ENCODE results near the gene OSCAR.
"Not testable (repeated sequence)": the region's sequence is repeated elsewhere in the genome, so short reads cannot be mapped to it uniquely, and the experiment has no call there.

The OSCAR gene

DNA sequence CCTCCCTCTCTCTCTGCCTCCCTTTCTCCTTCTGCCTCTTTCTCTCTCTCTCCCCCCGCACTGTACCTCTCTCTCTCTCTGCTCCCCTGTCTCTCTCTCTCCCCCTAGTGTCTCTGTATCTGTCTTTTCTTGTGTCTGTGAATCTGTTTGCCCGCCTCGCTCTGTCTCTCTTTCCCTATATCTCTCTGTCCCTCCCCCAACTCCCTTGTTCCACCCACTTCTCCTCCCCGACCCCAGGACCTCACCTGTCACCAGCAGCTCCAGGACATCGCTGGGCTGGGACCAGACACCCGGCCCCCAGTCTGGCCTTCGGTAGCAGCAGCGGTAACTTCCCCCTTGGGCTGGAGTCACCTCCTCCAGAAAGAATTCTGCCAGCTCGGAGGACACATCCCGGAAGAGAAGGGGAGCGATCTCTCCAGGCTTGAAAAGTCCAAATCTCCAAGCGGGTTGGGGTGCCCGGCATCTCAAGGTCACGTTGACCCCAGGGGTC lies 3.9 kb downstream of the OSCAR start:
- Histone ChIP-seq H3K27me3 (ENCODE audit: insufficient read depth, low read length) (peaks cover 22% of the 10 kb centered on the region), H3K9me3 (ENCODE audit: low read length) (peaks cover 3% of the 10 kb centered on the region), H3K36me3 (ENCODE audit: insufficient read depth, low read length) (no peaks in the 10 kb centered on the region), H3K4me3 (ENCODE audit: low read length) (no peak overlapping the region), H3K4me1 (ENCODE audit: insufficient read depth, low read length) (peaks cover 3% of the 10 kb centered on the region), H2AFZ (ENCODE audit: low read depth, low read length) (no peak overlapping the region)

GRCh38 chr19:54095859-54096616 lies 4.6 kb downstream of the OSCAR start:
- H3K36me3 ChIP-seq (ENCODE audit: insufficient read depth, low read length); H3K4me1 ChIP-seq (ENCODE audit: insufficient read depth, low read length); H3K9me3 ChIP-seq (ENCODE audit: low read length): not testable (repeated sequence)
- Histone ChIP-seq H3K4me3 (ENCODE audit: low read length) (peak overlapping the region; percentile 28), H3K27me3 (ENCODE audit: insufficient read depth, low read length) (peaks cover 22% of the 10 kb centered on the region), H2AFZ (ENCODE audit: low read depth, low read length) (peak overlapping the region; percentile 76)

GRCh38 chr19:54095136-54095858 lies 5.3 kb downstream of the OSCAR start:
- Histone ChIP-seq H3K36me3 (ENCODE audit: insufficient read depth, low read length) (no peaks in the 10 kb centered on the region), H2AFZ (ENCODE audit: low read depth, low read length) (peak overlapping the region; percentile 76), H3K27me3 (ENCODE audit: insufficient read depth, low read length) (peaks cover 18% of the 10 kb centered on the region), H3K9me3 (ENCODE audit: low read length) (peaks cover 3% of the 10 kb centered on the region), H3K4me3 (ENCODE audit: low read length) (peak overlapping the region; percentile 28), H3K4me1 (ENCODE audit: insufficient read depth, low read length) (peaks cover 3% of the 10 kb centered on the region)

DNA sequence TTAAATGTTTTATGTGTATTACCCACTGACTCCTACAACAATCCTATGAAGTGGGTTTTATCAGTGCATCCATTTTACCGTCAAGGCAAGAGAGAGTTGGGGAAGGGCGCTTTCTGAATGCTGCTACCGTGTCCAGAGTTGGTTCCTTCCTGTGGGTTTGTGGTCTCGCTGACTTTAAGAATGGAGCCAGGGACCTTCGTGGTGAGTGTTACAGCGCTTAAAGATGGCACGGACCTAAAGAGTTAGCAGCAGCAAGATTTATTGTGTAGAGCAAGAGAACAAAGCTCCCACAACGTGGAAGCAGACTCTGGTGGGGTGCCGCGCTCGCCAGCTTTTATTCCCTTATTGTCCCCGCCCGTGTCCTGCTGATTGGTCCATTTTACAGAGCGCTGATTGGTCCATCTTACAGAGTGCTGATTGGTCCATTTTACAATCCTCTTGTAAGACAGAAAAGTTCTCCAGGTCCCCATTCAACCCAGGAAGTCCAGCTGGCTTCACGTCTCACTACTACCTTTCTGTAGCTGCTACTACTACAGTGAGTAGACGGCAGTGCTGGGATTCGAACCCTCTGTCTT lies 6.1 kb downstream of the OSCAR start:
- H3K4me3 ChIP-seq (ENCODE audit: low read length): no peak overlapping the region
- H3K9me3 ChIP-seq (ENCODE audit: low read length): peaks cover 3% of the 10 kb centered on the region
- peaks cover 18% of the 10 kb centered on the region for H3K27me3 ChIP-seq (ENCODE audit: insufficient read depth, low read length)
- H3K36me3 ChIP-seq (ENCODE audit: insufficient read depth, low read length): no peaks in the 10 kb centered on the region
- peaks cover 3% of the 10 kb centered on the region for H3K4me1 ChIP-seq (ENCODE audit: insufficient read depth, low read length)
- no peak overlapping the region for H2AFZ ChIP-seq (ENCODE audit: low read depth, low read length)

DNA sequence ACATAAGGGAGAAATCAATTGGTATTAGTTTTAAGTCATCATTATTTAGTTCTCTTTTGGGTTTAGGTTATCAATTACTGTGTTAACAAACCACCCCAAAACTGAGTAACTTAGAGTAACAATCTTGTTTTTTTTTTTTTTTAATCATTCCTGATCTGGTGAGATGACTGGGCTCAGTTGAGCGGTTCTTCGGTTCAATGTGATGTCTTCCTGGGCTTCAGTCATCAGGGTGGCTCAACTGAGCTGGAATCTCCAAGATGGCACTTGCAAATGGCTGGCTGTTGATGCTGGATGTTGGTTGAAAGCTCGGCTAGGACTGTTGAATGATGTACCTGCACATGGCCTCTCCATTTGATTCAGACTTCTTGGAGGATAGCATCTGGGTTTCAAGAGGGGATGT lies 16.2 kb downstream of the OSCAR start:
- Histone ChIP-seq H2AFZ (ENCODE audit: low read depth, low read length) (no peak overlapping the region), H3K4me1 (ENCODE audit: insufficient read depth, low read length) (no peaks in the 10 kb centered on the region), H3K4me3 (ENCODE audit: low read length) (no peak overlapping the region), H3K9me3 (ENCODE audit: low read length) (no peaks in the 10 kb centered on the region), H3K27me3 (ENCODE audit: insufficient read depth, low read length) (no peaks in the 10 kb centered on the region), H3K36me3 (ENCODE audit: insufficient read depth, low read length) (no peaks in the 10 kb centered on the region)

GRCh38 chr19:54081032-54081431 lies 19.6 kb downstream of the OSCAR start, which contains the start of gene TARM1:
TSS of gene TARM1 (minus strand) at chr19:54081365. CDS start at chr19:54081340, 25 bp downstream.
- Histone ChIP-seq H3K36me3 (ENCODE audit: insufficient read depth, low read length) (no peaks in the 10 kb centered on the region), H3K4me1 (ENCODE audit: insufficient read depth, low read length) (no peaks in the 10 kb centered on the region), H3K27me3 (ENCODE audit: insufficient read depth, low read length) (no peaks in the 10 kb centered on the region), H3K4me3 (ENCODE audit: low read length) (no peak within 1 kb of the TSS), H3K9me3 (ENCODE audit: low read length) (no peaks in the 10 kb centered on the region), H2AFZ (ENCODE audit: low read depth, low read length) (no peak within 1 kb of the TSS)

- no peaks in the 10 kb centered on the region for H3K4me1 ChIP-seq (ENCODE audit: insufficient read depth, low read length)
- no peaks in the 10 kb centered on the region for H3K36me3 ChIP-seq (ENCODE audit: insufficient read depth, low read length)
- H3K27me3 ChIP-seq (ENCODE audit: insufficient read depth, low read length): no peaks in the 10 kb centered on the region
- no peak overlapping the region for H2AFZ ChIP-seq (ENCODE audit: low read depth, low read length)
- H3K9me3 ChIP-seq (ENCODE audit: low read length): no peaks in the 10 kb centered on the region
- H3K4me3 ChIP-seq (ENCODE audit: low read length): no peak overlapping the region
Observed at GRCh38 chr19:54077334-54077733, 23.3 kb downstream of the OSCAR start.

- Histone ChIP-seq H3K27me3 (ENCODE audit: insufficient read depth, low read length) (no peaks in the 10 kb centered on the region), H3K9me3 (ENCODE audit: low read length) (no peaks in the 10 kb centered on the region), H2AFZ (ENCODE audit: low read depth, low read length) (no peak overlapping the region), H3K4me1 (ENCODE audit: insufficient read depth, low read length) (no peaks in the 10 kb centered on the region), H3K4me3 (ENCODE audit: low read length) (no peak overlapping the region), H3K36me3 (ENCODE audit: insufficient read depth, low read length) (no peaks in the 10 kb centered on the region)
Observed at GRCh38 chr19:54074851-54075250, 25.8 kb downstream of the OSCAR start.

DNA sequence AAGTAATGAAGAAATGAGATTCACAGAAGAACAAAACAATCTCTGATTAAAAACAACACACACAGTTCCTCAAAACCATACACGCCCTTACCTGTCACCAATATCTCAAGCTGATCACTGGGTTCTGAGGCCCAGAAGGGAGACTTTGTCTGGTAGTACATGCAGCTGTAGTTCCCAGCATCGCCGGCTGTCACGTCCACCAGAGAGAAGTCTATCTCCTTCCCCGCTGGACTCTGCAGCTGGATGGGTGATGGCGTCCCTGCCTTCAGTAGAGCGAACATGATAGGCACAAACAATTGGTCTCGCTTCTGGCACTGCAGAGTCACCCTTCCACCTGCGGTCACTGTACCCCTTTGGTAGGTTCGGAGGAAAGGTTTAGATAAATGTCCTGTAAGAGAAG lies 26.8 kb downstream of the OSCAR start:
- H3K36me3 ChIP-seq (ENCODE audit: insufficient read depth, low read length): no peaks in the 10 kb centered on the region
- H3K4me1 ChIP-seq (ENCODE audit: insufficient read depth, low read length): no peaks in the 10 kb centered on the region
- no peak overlapping the region for H2AFZ ChIP-seq (ENCODE audit: low read depth, low read length)
- no peaks in the 10 kb centered on the region for H3K9me3 ChIP-seq (ENCODE audit: low read length)
- H3K4me3 ChIP-seq (ENCODE audit: low read length): no peak overlapping the region
- H3K27me3 ChIP-seq (ENCODE audit: insufficient read depth, low read length): no peaks in the 10 kb centered on the region

GRCh38 chr19:54069470-54069869 lies 31.1 kb downstream of the OSCAR start:
- no peaks in the 10 kb centered on the region for H3K36me3 ChIP-seq (ENCODE audit: insufficient read depth, low read length)
- no peaks in the 10 kb centered on the region for H3K4me1 ChIP-seq (ENCODE audit: insufficient read depth, low read length)
- H3K27me3 ChIP-seq (ENCODE audit: insufficient read depth, low read length): no peaks in the 10 kb centered on the region
- no peak overlapping the region for H2AFZ ChIP-seq (ENCODE audit: low read depth, low read length)
- no peaks in the 10 kb centered on the region for H3K9me3 ChIP-seq (ENCODE audit: low read length)
- no peak overlapping the region for H3K4me3 ChIP-seq (ENCODE audit: low read length)

- no peaks in the 10 kb centered on the region for H3K9me3 ChIP-seq (ENCODE audit: low read length)
- no peak within 1 kb of the TSS for H2AFZ ChIP-seq (ENCODE audit: low read depth, low read length)
- peaks cover under 1% of the 10 kb centered on the region for H3K4me1 ChIP-seq (ENCODE audit: insufficient read depth, low read length)
- H3K27me3 ChIP-seq (ENCODE audit: insufficient read depth, low read length): no peaks in the 10 kb centered on the region
- no peaks in the 10 kb centered on the region for H3K36me3 ChIP-seq (ENCODE audit: insufficient read depth, low read length)
- no peak within 1 kb of the TSS for H3K4me3 ChIP-seq (ENCODE audit: low read length)
Observed at GRCh38 chr19:54063350-54064116, 37.1 kb downstream of the OSCAR start, which contains the start of gene VSTM1. TSS of gene VSTM1 (minus strand) at chr19:54063897. CDS start at chr19:54063777, 120 bp downstream.

DNA sequence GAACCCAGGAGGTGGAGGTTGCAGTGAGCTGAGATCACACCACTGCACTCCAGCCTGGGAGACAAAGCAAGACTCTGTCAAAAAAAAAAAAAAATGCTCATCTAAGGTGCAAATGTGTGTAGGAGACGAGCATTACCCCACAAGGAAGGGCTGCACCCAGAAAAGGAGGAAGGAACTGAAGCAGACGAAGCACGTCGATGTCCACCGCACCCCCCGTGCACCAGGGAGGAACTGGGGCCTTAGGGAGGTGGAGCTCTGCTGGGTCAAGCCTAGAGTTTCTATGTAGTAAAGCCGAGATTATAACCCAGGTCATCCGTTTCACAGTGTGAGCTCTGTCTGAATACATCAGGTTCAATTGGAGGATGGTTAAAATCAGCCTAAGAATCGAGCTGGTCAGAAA lies 38.0 kb downstream of the OSCAR start:
- Histone ChIP-seq H3K36me3 (ENCODE audit: insufficient read depth, low read length) (no peaks in the 10 kb centered on the region), H3K27me3 (ENCODE audit: insufficient read depth, low read length) (no peaks in the 10 kb centered on the region), H3K4me3 (ENCODE audit: low read length) (no peak overlapping the region), H2AFZ (ENCODE audit: low read depth, low read length) (no peak overlapping the region), H3K9me3 (ENCODE audit: low read length) (no peaks in the 10 kb centered on the region), H3K4me1 (ENCODE audit: insufficient read depth, low read length) (peaks cover 5% of the 10 kb centered on the region)

Measured in neuron (in vitro differentiated cells).